ENCODE measurements around the gene PLSCR1. TPM values are rescaled to one million over a fixed set of nuclear protein-coding genes. Genes with fewer than 3 reads are reported as not detected.

The PLSCR1 gene
- total RNA-seq, 1 donor from 2014 or later = 86.9 TPM

- no peaks in the 10 kb centered on the region for H3K27me3 Mint-ChIP-seq
- no peak overlapping the region for H3K4me3 Mint-ChIP-seq (ENCODE audit: low read depth)
- peaks cover 1% of the 10 kb centered on the region for H3K4me1 Mint-ChIP-seq (ENCODE audit: low read depth)
- TF ChIP-seq CTCF (IDR thresholded peaks at IDR 0.05; ENCODE audit: unreplicated experiment) = no peak
- no peak for DNase-seq (ENCODE audit: low spot score, unreplicated experiment)
- peaks cover 16% of the 10 kb centered on the region for H3K9me3 Mint-ChIP-seq (ENCODE audit: low read depth)
- H3K27ac Mint-ChIP-seq = no peak overlapping the region
- no peaks in the 10 kb centered on the region for H3K36me3 Mint-ChIP-seq (ENCODE audit: insufficient read depth)
Measured at GRCh38 chr3:146560678-146561077, 16.3 kb upstream of the PLSCR1 start.

DNA sequence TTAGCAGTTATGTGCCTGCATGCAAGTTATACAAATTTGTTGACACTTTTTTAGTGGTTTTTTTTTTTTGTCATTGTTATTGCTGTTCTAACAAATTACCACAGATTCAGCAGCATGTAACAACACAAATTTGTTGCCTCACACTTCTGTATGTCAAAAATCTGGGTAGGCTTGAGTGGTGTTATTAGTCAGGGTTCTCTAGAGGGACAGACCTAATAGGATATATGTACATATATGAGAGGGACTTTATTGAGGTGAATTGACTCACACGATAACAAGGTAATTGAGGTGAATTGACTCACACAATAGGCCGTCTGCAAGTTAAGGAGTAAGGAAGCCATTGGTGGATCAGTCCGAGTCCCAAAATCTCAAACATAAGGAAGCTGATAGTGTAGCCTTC lies 15.0 kb upstream of the PLSCR1 start:
- no peaks in the 10 kb centered on the region for H3K27me3 Mint-ChIP-seq
- no peak overlapping the region for H3K4me3 Mint-ChIP-seq (ENCODE audit: low read depth)
- TF ChIP-seq CTCF (IDR thresholded peaks at IDR 0.05; ENCODE audit: unreplicated experiment) = no peak
- peaks cover 1% of the 10 kb centered on the region for H3K4me1 Mint-ChIP-seq (ENCODE audit: low read depth)
- H3K36me3 Mint-ChIP-seq (ENCODE audit: insufficient read depth) = no peaks in the 10 kb centered on the region
- H3K27ac Mint-ChIP-seq = no peak overlapping the region
- H3K9me3 Mint-ChIP-seq (ENCODE audit: low read depth) = peaks cover 16% of the 10 kb centered on the region
- no peak for DNase-seq (ENCODE audit: low spot score, unreplicated experiment)

DNA sequence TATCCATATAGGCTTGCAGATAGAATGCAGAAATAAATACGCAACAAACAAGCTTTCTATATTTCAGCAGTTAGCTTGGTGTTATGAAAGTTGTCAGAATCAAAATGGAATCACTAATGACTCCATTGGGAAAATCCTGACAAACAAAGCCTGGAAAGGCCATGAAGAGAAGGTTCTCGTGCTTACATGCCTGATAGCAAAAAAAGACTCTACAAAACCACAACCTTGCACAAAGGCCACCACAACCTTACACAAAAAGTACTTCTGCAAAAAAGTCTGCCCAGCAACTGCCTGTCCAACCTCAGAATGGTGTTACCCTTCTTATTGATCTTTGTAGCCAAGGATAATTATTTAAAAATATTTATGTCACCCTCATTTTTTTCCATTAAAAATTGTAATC lies 14.4 kb upstream of the PLSCR1 start:
- no peaks in the 10 kb centered on the region for H3K36me3 Mint-ChIP-seq (ENCODE audit: insufficient read depth)
- no peak overlapping the region for H3K4me3 Mint-ChIP-seq (ENCODE audit: low read depth)
- H3K4me1 Mint-ChIP-seq (ENCODE audit: low read depth) = peaks cover 1% of the 10 kb centered on the region
- H3K27ac Mint-ChIP-seq = no peak overlapping the region
- TF ChIP-seq CTCF (IDR thresholded peaks at IDR 0.05; ENCODE audit: unreplicated experiment) = no peak
- no peak for DNase-seq (ENCODE audit: low spot score, unreplicated experiment)
- H3K27me3 Mint-ChIP-seq = no peaks in the 10 kb centered on the region
- peaks cover 16% of the 10 kb centered on the region for H3K9me3 Mint-ChIP-seq (ENCODE audit: low read depth)

GRCh38 chr3:146557745-146558144 lies 13.3 kb upstream of the PLSCR1 start:
- Mint-ChIP-seq H3K27ac (no peak overlapping the region), H3K4me3 (ENCODE audit: low read depth) (no peak overlapping the region), H3K27me3 (no peaks in the 10 kb centered on the region), H3K4me1 (ENCODE audit: low read depth) (peaks cover 1% of the 10 kb centered on the region), H3K36me3 (ENCODE audit: insufficient read depth) (no peaks in the 10 kb centered on the region), H3K9me3 (ENCODE audit: low read depth) (peaks cover 11% of the 10 kb centered on the region)
- DNase-seq (ENCODE audit: low spot score, unreplicated experiment) = no peak
- TF ChIP-seq CTCF (IDR thresholded peaks at IDR 0.05; ENCODE audit: unreplicated experiment) = no peak

GRCh38 chr3:146555311-146555710 lies 10.9 kb upstream of the PLSCR1 start:
- Mint-ChIP-seq H3K27me3 (no peaks in the 10 kb centered on the region), H3K27ac (no peak overlapping the region), H3K4me1 (ENCODE audit: low read depth) (no peaks in the 10 kb centered on the region), H3K9me3 (ENCODE audit: low read depth) (peaks cover 9% of the 10 kb centered on the region), H3K4me3 (ENCODE audit: low read depth) (no peak overlapping the region), H3K36me3 (ENCODE audit: insufficient read depth) (no peaks in the 10 kb centered on the region)
- TF ChIP-seq CTCF (IDR thresholded peaks at IDR 0.05; ENCODE audit: unreplicated experiment) = no peak
- no peak for DNase-seq (ENCODE audit: low spot score, unreplicated experiment)

All from progenitor cell of endocrine pancreas (in vitro differentiated cells).